Activated naive CD8-positive, alpha-beta T cell treated with anti-CD3 and anti-CD28 coated beads, Interleukin-2, amount 50 U/mL, for 16 hours (primary cell): ENCODE measurements around the gene TLE1.

Experiments used
- DNase-seq: peaks from one replicate; pipeline ENCODE4 v3.0.0-alpha.2; 2020; ENCODE audit warnings: low read depth, low spot score

The TLE1 gene

GRCh38 chr9:81686614-81687520, 2.5 kb downstream of the TLE1 start:
- no peak for DNase-seq

GRCh38 chr9:81685763-81686613, 3.4 kb downstream of the TLE1 start:
- no peak for DNase-seq

- DNase-seq, result no peak
Observed at GRCh38 chr9:81684635-81685034, 4.7 kb downstream of the TLE1 start.

- no peak for DNase-seq
Observed at GRCh38 chr9:81683704-81684103, 5.6 kb downstream of the TLE1 start.

- DNase-seq, result no peak
Observed at GRCh38 chr9:81683238-81683637, 6.1 kb downstream of the TLE1 start.

- no peak for DNase-seq
Observed at GRCh38 chr9:81682797-81683196, 6.5 kb downstream of the TLE1 start.

GRCh38 chr9:81682177-81682576, 7.2 kb downstream of the TLE1 start:
- DNase-seq, result no peak

- no peak for DNase-seq
Observed at GRCh38 chr9:81680506-81680905, 8.8 kb downstream of the TLE1 start.

- no peak for DNase-seq
Observed at GRCh38 chr9:81680006-81680405, 9.3 kb downstream of the TLE1 start.

- DNase-seq, result no peak
Observed at GRCh38 chr9:81678088-81678487, 11.3 kb downstream of the TLE1 start.

GRCh38 chr9:81676395-81676794, 13.0 kb downstream of the TLE1 start:
- DNase-seq, result no peak

- no peak for DNase-seq
Observed at GRCh38 chr9:81673310-81673709, 16.0 kb downstream of the TLE1 start.

GRCh38 chr9:81671880-81672280, 17.5 kb downstream of the TLE1 start:
- DNase-seq, result no peak

- no peak for DNase-seq
Observed at GRCh38 chr9:81669866-81670265, 19.5 kb downstream of the TLE1 start.

GRCh38 chr9:81669041-81669651, 20.2 kb downstream of the TLE1 start:
- DNase-seq, result no peak

- no peak for DNase-seq
Observed at GRCh38 chr9:81666123-81666522, 23.2 kb downstream of the TLE1 start.

GRCh38 chr9:81665322-81665871, 23.9 kb downstream of the TLE1 start:
- DNase-seq, result no peak

- DNase-seq, result no peak
Observed at GRCh38 chr9:81664638-81665222, 24.6 kb downstream of the TLE1 start.

- no peak for DNase-seq
Observed at GRCh38 chr9:81661339-81661738, 28.0 kb downstream of the TLE1 start.

- no peak for DNase-seq
Observed at GRCh38 chr9:81656871-81657337, 32.4 kb downstream of the TLE1 start.

GRCh38 chr9:81656004-81656403, 33.3 kb downstream of the TLE1 start:
- no peak for DNase-seq
